Activated CD8-positive, alpha-beta memory T cell treated with anti-CD3 and anti-CD28 coated beads for 36 hours (primary cell): ENCODE data around the gene IRF2BP2. TPM values are rescaled to one million over a fixed set of nuclear protein-coding genes. Genes with fewer than 3 reads are reported as not detected.

Experiments used
- CTCF ChIA-PET: fragments of 350-600 bp; sonication (Branson Sonifier 250); formaldehyde crosslinking; loops from one replicate; lab custom pipeline; 2021; ENCODE audit warnings: antibody characterized with exemption; lab: Charles Lee
- POLR2A ChIA-PET: fragments of 350-600 bp; sonication (Branson Sonifier 250); formaldehyde crosslinking; loops from one replicate; lab custom pipeline; 2021; ENCODE audit warnings: antibody characterized with exemption; lab: Charles Lee
- total RNA-seq, 2 experiments: library from RNA; stranded (reverse); gene quantifications; one replicate each; pipeline ENCODE4 v1.2.3, GENCODE V29; 2021

IRF2BP2 gene
- total RNA-seq, 2 experiments from 2014 or later = 87.4 to 90.5 TPM

DNA sequence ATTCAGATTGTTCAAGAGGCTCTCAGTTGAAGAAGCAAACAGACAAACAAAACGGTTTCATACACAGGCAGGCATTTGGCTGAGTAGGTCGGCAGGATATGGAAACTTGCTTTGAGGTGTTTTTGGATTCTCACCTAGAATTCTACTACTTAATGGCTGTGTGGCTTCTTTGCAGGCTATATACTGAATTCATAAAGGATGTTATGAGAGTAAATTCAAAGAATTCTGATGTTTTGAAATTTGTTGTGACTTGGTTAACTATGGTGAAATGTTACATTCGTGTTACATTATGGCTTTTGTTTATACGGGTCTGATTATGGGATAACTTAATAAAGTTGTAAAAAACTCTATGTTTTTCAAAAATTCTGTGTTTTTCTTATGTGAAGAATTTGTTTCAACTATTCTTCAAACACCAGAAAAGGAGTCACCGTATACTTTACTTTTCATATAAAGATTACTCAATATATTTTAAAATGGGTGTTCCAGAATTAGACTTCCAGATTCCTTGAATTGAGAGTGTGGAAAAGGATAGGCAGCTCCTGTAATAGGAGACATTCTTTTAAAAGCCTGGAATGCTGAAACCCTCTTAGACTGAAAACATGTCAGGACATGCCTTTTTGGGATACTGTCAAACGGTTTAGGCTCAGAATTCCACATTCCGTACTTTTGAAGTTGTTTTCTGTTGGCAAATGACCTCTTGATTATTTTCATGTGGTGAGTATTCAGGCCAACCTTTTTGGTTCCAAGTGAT lies 8.2 kb upstream of the IRF2BP2 start:
- ChIA-PET POLR2A (no interaction called here), CTCF (no interaction called here)

DNA sequence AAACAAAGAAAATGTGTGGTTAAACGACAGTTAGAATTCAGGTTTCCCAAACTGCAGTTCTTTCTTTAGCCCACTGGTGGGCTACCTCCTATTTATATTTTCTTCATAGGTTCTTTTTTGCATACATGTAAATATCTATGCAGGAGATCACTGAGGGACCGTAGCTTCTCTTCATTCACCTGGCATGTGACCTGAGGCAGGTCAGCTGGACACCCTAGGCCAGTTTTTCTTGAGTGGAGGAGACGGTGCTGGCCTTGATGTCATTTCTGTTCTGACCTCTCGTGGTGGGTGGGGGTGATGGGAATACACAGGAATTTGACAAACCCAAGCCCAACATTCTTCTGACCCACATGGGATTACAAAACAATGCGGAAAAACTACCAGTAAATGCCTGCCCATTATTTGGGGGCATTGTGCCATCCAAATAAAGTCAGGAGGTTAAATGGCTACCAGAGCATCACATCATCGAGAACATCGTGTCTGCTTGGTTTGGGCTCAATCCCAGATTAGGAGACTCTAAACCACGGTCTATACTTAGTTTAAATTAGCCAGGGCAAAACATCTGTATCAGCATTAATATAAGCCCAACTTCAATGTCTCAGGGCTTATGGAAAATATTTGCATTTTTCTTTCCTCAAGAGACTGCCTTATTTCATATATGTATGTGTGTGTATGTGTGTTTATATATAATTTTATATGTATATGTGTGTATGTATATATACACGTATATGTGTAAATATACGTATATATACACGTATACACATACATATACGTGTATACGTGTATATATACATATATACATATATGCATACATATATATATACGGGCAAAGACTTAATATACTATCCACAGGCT lies 7.4 kb upstream of the IRF2BP2 start:
- ChIA-PET POLR2A (no interaction called here), CTCF (no interaction called here)

DNA sequence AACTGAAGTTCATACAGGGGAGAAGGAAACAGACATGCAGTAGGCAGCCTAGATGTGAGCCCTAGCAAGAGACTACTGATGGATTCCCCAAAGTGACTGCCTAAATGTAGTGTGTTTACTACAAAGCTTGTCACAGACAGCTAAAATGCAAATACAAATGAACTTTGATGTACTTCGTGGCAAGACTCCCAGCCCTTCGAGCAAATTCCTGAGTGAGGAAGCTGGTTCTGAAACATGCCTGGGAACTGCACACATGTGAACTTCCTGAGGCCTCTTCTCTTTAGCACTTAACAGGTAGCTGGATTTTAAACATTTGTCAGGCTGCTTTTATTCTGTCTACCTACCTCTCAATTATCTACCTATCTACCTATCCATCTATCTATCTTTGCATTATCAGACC lies 6.7 kb upstream of the IRF2BP2 start:
- CTCF ChIA-PET = no interaction called here
- POLR2A ChIA-PET = no interaction called here

DNA sequence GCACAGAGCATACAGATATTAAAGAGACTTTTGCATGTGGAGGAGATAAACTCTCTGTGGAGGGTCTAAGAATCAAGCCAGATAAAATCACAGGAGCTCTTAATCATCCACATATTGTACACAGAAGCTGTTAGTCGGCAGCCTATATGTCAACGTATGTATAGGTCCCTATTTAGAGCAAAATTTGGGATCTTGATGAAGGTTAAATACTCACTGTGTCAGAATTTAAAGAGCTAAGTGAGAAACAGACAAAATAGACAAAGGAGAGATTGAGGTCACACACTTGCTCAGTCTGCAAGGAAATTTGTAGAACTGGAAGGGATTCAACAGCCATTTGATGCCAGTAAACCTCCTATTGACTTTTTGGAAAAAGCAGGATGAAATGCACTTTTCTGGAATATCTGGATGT lies 4.1 kb upstream of the IRF2BP2 start:
- POLR2A ChIA-PET = interaction anchor here (0.6 kb wide), 1 partner anchor 110 kb away, joined by 3 read pairs; no protein-coding TSS in a partner anchor
- CTCF ChIA-PET = no interaction called here

DNA sequence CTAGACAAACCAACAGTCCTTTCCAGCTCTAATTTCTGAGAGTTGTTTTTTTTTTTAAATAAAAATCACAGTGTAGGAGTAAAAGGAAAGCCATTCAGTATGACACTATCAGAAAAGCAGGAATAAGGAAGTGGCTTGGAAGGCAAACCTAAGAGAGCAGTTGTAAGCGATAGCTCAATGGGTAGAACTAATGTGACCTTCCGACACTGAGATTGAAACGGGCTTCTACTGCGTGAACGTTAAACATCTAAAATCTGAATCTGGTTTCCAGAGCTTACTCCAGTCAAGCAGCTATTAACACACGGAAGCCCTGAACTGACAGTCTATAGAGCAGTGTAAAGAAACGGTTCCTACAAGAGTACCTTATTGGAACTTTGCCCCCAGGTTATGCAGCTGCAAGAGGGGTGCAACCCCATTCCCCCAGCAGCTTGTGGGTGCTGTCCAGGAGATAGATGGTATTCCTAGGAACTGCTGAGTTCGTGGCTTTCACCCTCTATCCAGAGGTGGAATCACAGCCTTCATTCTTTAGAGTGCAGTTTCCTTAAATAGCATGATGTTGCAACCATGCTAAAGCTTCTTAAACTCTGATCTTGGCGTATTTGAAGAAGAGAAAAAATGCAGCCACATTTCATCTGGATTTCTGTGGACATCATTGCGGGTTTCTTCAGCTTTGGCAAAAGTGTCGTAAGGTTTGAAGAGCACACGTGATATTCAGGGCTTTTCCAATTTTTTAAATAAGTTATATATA lies 3.3 kb upstream of the IRF2BP2 start:
- CTCF ChIA-PET = interaction anchor here (1.2 to 3.1 kb wide), 7 partner anchors 8 to 399 kb away, joined by 3 to 17 read pairs (median 4); no protein-coding TSS in a partner anchor
- POLR2A ChIA-PET = interaction anchor here (1.4 to 5.6 kb wide), 2 partner anchors 19 to 111 kb away, joined by 7 to 65 read pairs; no protein-coding TSS in a partner anchor

DNA sequence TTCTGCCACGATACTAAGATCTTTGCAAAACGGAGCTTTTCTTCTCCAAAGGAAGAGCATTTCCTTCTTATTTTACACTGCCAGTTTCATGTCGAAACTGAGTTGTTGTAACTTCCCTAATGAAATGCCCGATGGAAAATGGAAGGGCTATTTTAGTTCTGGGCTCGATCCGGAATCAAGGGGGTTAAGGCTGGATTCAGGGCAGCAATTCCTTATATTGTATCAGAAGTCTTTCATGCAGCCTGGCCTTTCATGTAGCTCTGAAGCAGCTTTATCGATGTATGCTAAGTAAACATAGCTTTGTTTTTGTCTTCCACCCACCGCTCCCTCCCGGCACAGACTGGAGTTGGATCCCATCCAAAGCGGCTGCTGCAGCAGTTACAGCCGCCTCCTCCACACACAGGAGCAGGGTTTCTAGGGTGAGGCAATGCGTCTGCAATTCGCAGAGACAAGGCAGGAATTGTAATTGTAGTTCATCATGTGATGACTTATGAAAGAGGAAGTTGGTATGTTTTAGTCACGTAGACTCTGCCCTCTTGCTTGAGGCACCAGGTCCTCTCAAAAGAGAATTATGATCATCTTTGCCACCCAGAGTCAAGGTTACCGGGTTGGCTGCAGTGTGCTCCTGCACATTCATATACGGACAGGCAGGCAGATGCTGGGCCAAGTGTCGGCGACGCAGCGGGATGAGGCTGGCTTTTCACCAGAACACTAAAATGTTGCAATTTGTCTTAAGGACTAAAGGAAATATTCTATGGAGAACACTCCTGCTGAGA lies 2.6 kb upstream of the IRF2BP2 start:
- CTCF ChIA-PET = interaction anchor here (0.6 to 3.1 kb wide), 10 partner anchors 9 to 399 kb away, joined by 3 to 17 read pairs (median 4); no protein-coding TSS in a partner anchor
- POLR2A ChIA-PET = interaction anchor here (0.6 to 5.6 kb wide), 10 partner anchors 12 to 548 kb away, joined by 3 to 65 read pairs (median 7); no protein-coding TSS in a partner anchor

DNA sequence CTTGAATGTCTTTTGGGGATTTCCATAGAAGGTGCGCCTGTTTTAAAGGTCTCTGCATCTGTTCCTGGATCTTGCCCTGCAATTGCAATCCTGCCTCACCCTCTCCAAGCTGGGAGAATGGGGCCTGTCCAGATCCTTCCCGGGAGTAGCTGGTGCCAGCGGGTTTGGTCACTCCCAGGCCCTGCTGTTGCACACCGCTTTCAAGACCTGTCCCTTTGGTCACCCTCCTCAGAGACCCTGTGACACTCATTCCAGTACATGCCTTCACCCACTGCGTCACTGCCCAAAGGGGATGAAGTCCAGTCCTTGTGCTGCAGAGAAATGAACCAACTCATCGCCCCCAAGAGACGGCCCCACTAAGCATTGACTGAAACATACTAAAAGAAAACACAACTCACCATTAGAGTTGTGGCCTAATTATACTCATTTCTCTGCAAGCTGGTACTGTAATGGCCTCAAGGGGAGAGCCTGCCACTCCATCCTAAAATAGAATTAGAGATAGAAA lies 1.9 kb upstream of the IRF2BP2 start:
- POLR2A ChIA-PET = interaction anchor here (0.6 to 5.6 kb wide), 18 partner anchors 11 to 549 kb away, joined by 3 to 65 read pairs (median 4); partner anchors contain the start of gene TOMM20
- CTCF ChIA-PET = interaction anchor here (0.6 to 3.1 kb wide), 14 partner anchors 10 to 400 kb away, joined by 3 to 17 read pairs (median 3); no protein-coding TSS in a partner anchor

DNA sequence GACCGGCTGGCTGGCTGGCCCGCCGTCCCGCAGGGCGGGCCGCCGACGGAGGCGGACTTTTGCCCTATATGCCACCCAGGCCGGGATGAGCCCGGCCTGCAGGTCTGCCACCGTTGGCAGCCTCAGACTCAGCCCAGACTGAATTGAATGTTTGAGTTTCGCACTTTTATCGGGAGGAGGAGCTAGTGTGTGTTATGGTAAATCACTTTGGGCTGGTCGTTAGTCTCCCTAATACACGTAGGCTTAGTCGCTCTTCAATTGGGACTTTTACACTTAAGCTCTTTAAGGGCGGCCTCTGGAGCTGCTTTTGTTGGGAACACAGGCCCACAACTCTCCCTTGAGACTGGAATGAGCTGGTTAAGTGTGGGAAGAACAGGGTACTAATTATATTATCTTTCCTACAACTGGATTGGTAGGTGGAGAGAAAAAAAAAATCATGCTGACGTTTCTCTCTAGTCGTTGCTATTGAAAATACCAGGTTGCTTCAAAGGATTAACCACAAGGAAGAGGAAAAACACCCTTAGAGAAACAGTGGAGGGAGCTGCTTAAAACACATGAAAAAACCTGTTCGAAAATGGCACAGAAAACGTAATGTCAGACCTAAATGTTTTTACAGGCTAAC lies 1.4 kb upstream of the IRF2BP2 start:
- CTCF ChIA-PET = interaction anchor here (0.7 to 3.1 kb wide), 9 partner anchors 10 to 379 kb away, joined by 3 to 17 read pairs (median 4); no protein-coding TSS in a partner anchor
- POLR2A ChIA-PET = interaction anchor here (0.6 to 5.6 kb wide), 17 partner anchors 10 to 549 kb away, joined by 3 to 65 read pairs (median 5); partner anchors contain the start of gene TOMM20

DNA sequence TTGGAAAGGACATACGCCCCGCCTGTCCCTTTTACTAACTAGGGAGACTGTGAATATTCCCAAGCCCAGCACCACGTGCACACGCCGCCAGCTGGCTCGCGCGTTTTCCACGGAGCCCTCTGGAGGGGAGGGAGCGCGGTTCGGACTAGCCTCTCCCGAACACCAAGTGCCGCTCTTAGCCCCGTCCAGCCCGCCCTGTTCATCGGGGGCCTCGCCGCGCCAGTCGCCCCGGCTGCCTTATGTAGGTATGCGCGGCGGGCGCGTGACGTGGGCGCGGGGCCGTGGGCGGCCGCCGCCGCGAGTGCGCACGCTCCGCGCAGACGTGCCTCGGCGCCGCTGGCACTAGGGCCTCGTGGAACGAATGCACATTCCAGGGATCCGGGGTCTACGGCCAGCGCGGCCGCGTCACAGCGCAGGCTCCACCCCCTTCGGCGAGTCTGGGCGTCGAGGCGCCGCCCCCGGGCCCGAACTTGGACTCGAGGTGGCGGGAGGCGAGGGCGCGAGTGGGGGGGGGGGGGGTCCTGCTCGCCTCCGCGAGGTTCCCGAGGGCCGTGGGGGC lies 767 bp upstream of the IRF2BP2 start:
- CTCF ChIA-PET = interaction anchor here (0.6 to 3.1 kb wide), 8 partner anchors 10 to 380 kb away, joined by 3 to 17 read pairs (median 4); no protein-coding TSS in a partner anchor
- POLR2A ChIA-PET = interaction anchor here (0.7 to 5.6 kb wide), 12 partner anchors 10 to 401 kb away, joined by 3 to 65 read pairs (median 4); no protein-coding TSS in a partner anchor

DNA sequence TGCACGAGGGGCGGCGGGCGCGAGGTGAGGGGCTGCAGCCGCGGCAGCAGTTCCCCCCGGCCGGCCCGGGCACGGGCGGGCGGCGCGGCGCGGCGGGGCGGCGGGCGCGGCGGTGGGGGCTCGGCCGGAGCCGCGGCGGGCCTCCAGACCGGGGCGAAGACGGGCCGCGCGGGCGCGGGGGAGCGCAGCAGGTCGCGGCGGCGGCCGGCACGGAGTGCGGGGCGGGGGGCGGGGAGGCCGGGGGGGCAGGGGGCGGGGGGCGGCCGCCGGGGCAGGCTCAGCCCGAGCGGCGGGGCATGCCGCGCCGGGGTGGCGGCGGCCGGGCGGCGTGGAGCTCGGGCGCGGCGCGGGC lies 311 bp downstream of the IRF2BP2 start:
- ChIA-PET POLR2A (interaction anchor here (0.6 to 5.6 kb wide), 9 partner anchors 9 to 406 kb away, joined by 3 to 65 read pairs (median 4); no protein-coding TSS in a partner anchor), CTCF (no interaction called here)

DNA sequence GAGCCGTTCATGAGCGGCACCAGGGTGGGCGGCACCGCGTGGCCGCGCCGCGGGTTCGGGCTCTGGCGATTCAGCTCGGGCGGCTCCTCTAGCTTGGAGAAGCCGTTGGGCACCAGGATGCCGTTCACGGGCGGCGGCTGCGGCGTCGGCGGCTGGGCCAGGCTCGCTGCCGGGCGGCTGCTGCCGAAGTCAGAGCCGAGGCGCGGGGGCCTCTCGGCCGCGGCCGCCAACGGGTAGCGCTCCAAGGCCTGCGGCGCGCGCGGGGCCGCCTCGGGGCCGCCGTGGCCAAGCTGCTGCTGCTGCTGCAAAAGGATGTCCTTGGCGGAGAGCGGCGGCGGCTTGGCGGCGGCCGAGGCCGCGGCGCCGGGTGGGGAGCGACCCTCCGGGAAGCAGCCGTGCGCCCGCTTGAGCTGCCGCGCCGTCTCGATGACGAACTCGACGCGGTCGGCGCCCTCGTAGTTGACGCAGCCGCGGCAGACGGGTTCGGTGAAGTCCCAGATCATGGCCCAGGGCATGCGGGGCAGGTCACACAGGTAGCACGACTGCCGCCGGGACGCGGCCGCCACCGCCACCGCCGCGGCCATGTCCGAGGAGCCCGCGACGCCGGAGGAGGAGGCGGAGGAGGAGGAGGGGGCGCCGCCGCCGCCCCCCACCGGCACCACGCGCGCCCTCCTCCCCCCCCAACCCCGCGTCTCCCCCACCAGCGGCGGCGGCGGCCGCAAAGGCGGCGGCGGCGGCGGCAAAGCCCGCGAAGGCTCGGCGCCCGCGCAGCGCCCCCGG lies 877 bp downstream of the IRF2BP2 start:
- CTCF ChIA-PET = no interaction called here
- POLR2A ChIA-PET = interaction anchor here (0.6 to 5.6 kb wide), 9 partner anchors 8 to 406 kb away, joined by 3 to 65 read pairs (median 4); no protein-coding TSS in a partner anchor

DNA sequence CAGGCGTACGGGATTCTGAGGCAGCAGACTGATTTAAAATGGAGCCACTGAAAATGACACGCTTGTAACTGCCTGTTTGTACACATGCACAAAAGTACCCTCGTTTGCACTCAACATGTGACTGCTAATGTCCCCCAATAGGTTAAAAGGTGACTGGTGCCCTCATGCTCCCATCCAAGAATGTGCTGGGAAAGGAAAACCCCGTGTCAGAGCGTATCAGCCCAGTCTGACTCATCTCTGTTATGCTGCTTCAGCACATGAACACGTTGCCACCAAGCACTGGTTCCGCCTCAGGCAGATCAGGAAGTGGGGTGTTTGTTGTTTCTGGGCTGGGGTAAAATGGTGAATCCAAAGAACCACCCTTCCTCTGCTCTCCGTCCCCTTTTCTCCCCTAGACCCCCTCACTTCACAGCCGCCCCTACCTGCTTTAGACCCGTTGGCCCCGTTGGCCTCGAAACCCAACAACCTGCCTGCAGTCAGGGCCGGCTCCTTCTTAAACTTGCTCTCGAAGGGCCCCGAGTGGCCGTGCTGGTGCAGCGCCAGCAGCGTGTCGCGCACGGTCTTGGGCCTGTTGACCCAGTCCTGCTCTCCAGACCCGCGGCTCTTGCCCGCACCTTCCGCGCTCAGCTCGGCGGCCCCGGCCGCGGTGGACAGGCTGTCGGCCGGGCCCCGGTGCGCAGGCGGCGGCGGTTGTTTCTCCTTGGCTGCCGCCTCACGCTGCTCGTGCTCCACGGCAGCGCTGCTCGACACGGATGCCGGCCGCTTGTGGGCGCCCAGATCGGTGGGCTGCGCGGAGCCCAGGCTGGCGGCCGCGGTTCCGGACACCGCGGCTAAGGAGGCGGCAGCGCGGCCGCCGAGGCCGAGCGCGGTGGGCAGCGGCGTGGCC lies 1.7 kb downstream of the IRF2BP2 start:
- CTCF ChIA-PET = no interaction called here
- POLR2A ChIA-PET = interaction anchor here (0.7 to 5.6 kb wide), 3 partner anchors 8 to 128 kb away, joined by 4 to 65 read pairs (median 4); no protein-coding TSS in a partner anchor

DNA sequence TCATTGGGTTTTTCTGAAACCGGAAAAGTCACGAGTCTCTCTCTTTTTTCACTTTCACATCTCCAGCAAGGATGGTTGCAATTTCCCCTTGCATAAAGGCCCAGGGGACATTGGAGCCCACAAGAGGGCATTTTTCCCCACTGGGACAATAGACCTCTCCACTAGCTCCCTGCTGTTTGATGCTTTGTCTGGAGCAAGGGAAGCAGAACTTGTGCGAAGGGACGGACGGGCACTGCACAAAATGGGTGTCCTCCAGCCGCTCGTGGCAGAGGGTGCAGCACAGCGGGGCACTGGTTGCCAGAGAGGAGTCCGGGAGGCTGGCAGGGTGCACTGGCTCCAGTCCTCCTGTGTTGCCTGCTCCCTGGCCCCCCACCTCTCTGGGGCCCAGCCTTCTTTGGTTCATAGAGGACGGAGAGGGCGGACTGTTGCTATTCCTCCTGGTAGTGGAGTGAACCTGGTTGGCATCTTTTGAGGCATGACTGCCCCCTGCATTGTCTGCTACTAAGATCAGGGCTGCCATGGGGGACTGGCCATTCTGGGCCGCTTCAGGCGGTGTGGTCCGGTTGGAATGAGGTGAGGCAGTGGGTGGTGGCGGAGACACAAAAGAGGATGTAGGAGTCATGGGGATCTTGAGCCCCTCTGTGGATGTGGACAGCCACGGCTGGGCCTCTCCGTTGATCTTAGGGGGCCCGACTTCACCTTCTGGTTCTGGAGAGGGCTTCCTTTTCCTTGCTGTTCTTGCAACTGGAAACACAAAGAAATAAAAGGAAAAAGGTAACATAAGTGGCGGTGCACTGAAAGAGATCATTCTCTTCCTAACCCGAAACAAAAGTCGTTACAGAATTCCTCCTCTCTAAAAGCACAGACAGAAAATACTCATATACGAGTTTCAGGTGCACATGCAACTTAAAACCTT lies 2.6 kb downstream of the IRF2BP2 start:
- ChIA-PET CTCF (interaction anchor here (1.2 to 1.5 kb wide), 2 partner anchors 372 to 476 kb away, joined by 3 read pairs; no protein-coding TSS in a partner anchor), POLR2A (no interaction called here)

DNA sequence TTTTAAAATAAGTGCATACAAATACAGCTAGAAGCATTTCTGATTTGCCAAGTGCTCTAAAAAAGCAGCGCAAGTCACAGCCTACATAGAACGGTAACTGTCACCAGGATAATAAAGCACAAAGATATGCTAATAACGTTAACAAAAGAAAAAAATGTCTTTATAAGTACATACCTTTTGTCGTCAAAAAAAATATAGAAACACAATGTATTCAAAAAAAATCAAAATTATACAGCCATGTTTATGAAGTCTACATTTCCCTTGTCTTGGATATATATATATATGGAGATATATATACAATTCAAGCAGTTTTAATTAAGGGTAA lies 3.2 kb downstream of the IRF2BP2 start:
- ChIA-PET POLR2A (interaction anchor here (0.6 kb wide), 1 partner anchor 118 kb away, joined by 4 read pairs; no protein-coding TSS in a partner anchor), CTCF (interaction anchor here (1.2 to 1.5 kb wide), 2 partner anchors 373 to 477 kb away, joined by 3 read pairs; no protein-coding TSS in a partner anchor)
